Kidney epithelial cell (primary cell): Measurements from ENCODE around the gene ETHE1. TPM values are rescaled to one million over a fixed set of nuclear protein-coding genes. Genes with fewer than 3 reads are reported as not detected.

Experiments
- DNase-seq: peaks from one replicate; pipeline ENCODE4 v3.0.0-alpha.2; 2010; ENCODE audit warnings: low read depth
- H3K27me3 ChIP-seq: 2 replicates; pipeline ENCODE4 v1.6.0; 2011; ENCODE audit warnings: low read length; ENCODE audit not compliant: control insufficient read depth, insufficient read depth
- H3K36me3 ChIP-seq: 2 replicates; pipeline ENCODE4 v1.5.1; 2011; ENCODE audit warnings: low read length; ENCODE audit not compliant: control insufficient read depth, insufficient read depth
- H3K4me3 ChIP-seq: 2 replicates; pipeline ENCODE4 v1.5.1; 2011; ENCODE audit warnings: low read depth, mild to moderate bottlenecking, control low read depth, low read length
- CTCF ChIP-seq: IDR thresholded peaks from 2 replicates; pipeline ENCODE4 v1.5.1; 2011; ENCODE audit warnings: mild to moderate bottlenecking, moderate library complexity, low read length, control low read depth, inconsistent platforms; ENCODE audit not compliant: insufficient read depth, poor library complexity, severe bottlenecking
- total RNA-seq: library from RNA; depleted of rRNA; stranded (reverse); fragments of >200 nt; gene quantifications from 2 replicates; pipeline ENCODE4 v1.2.3, GENCODE V29; 2015

Gene ETHE1
- total RNA-seq, 1 donor from 2014 or later = 80.4 TPM

GRCh38 chr19:43496960-43497359 lies 30.0 kb downstream of the ETHE1 start:
- no peaks in the 10 kb centered on the region for H3K27me3 ChIP-seq

GRCh38 chr19:43495082-43495481 lies 31.9 kb downstream of the ETHE1 start:
- no peaks in the 10 kb centered on the region for H3K27me3 ChIP-seq
- no peak for DNase-seq
- H3K4me3 ChIP-seq = no peak overlapping the region
- TF ChIP-seq CTCF = no peak
- H3K36me3 ChIP-seq = no peaks in the 10 kb centered on the region

More at GRCh38 chr19:43496960-43497359, 30.0 kb downstream of the ETHE1 start:
- Histone ChIP-seq H3K4me3 (no peak overlapping the region), H3K36me3 (no peaks in the 10 kb centered on the region)
- no peak for DNase-seq
- TF ChIP-seq CTCF = no peak

- H3K36me3 ChIP-seq = no peaks in the 10 kb centered on the region
- TF ChIP-seq CTCF = no peak
- DNase-seq = no peak
Observed at GRCh38 chr19:43490759-43491158, 36.2 kb downstream of the ETHE1 start.

GRCh38 chr19:43489979-43490599 lies 36.9 kb downstream of the ETHE1 start:
- Histone ChIP-seq H3K36me3 (no peaks in the 10 kb centered on the region), H3K4me3 (no peak overlapping the region), H3K27me3 (no peaks in the 10 kb centered on the region)
- TF ChIP-seq CTCF = no peak
- no peak for DNase-seq

More at GRCh38 chr19:43490759-43491158, 36.2 kb downstream of the ETHE1 start:
- Histone ChIP-seq H3K27me3 (no peaks in the 10 kb centered on the region), H3K4me3 (no peak overlapping the region)

GRCh38 chr19:43489310-43489709 lies 37.7 kb downstream of the ETHE1 start:
- H3K4me3 ChIP-seq = no peak overlapping the region
- no peaks in the 10 kb centered on the region for H3K27me3 ChIP-seq
- TF ChIP-seq CTCF = no peak
- DNase-seq = no peak
- no peaks in the 10 kb centered on the region for H3K36me3 ChIP-seq

GRCh38 chr19:43488179-43488578 lies 38.8 kb downstream of the ETHE1 start:
- no peak for TF ChIP-seq CTCF
- no peaks in the 10 kb centered on the region for H3K36me3 ChIP-seq
- H3K4me3 ChIP-seq = no peak overlapping the region
- H3K27me3 ChIP-seq = no peaks in the 10 kb centered on the region
- DNase-seq = no peak
